H9 (cell line): ENCODE results near the gene TUBGCP5. TPM values are rescaled to one million over a fixed set of nuclear protein-coding genes. Genes with fewer than 3 reads are reported as not detected.

Experiments
- DNase-seq: peaks from one replicate; pipeline ENCODE4 v3.0.0-alpha.2; 2017
- H2AFZ ChIP-seq: one replicate; pipeline ENCODE4 v1.6.1; 2013; ENCODE audit warnings: mild to moderate bottlenecking, low read length, control low read depth, moderate library complexity
- H2AK5ac ChIP-seq: 2 replicates; pipeline ENCODE4 v1.6.1; 2013; ENCODE audit warnings: low read length, control low read depth, mixed read lengths; ENCODE audit not compliant: insufficient read length
- H2BK120ac ChIP-seq: one replicate; pipeline ENCODE4 v1.6.1; 2013; ENCODE audit warnings: low read depth, mild to moderate bottlenecking, low read length, control low read depth, inconsistent platforms; ENCODE audit not compliant: poor library complexity, severe bottlenecking
- H2BK12ac ChIP-seq: 2 replicates; pipeline ENCODE4 v1.6.1; 2013; ENCODE audit warnings: low read length, control low read depth, mixed read lengths, low read depth; ENCODE audit not compliant: insufficient read length
- H2BK15ac ChIP-seq: 2 replicates; pipeline ENCODE4 v1.6.1; 2013; ENCODE audit warnings: low read depth, low read length, control low read depth
- H2BK20ac ChIP-seq: one replicate; pipeline ENCODE4 v1.6.1; 2013; ENCODE audit warnings: low read depth, mild to moderate bottlenecking, low read length, control low read depth, inconsistent platforms; ENCODE audit not compliant: poor library complexity, severe bottlenecking
- H2BK5ac ChIP-seq: 2 replicates; pipeline ENCODE4 v1.6.1; 2013; ENCODE audit warnings: low read length, control low read depth, mixed read lengths; ENCODE audit not compliant: insufficient read length
- H3K14ac ChIP-seq: 2 replicates; pipeline ENCODE4 v1.6.1; 2013; ENCODE audit warnings: low read length, control low read depth; ENCODE audit not compliant: insufficient read depth
- H3K18ac ChIP-seq: 2 replicates; pipeline ENCODE4 v1.6.1; 2013; ENCODE audit warnings: low read depth, mild to moderate bottlenecking, mixed read lengths, low read length, control low read depth; ENCODE audit not compliant: insufficient read length
- H3K23ac ChIP-seq: 2 replicates; pipeline ENCODE4 v1.6.1; 2013; ENCODE audit warnings: low read length, control low read depth, mixed read lengths, low read depth; ENCODE audit not compliant: insufficient read length
- H3K23me2 ChIP-seq: 2 replicates; pipeline ENCODE4 v1.6.1; 2013; ENCODE audit warnings: low read depth, mild to moderate bottlenecking, mixed read lengths, low read length, control low read depth; ENCODE audit not compliant: insufficient read length, poor library complexity, severe bottlenecking
- H3K27ac ChIP-seq: 2 replicates; pipeline ENCODE4 v1.5.1; 2013; ENCODE audit warnings: low read length, control low read depth, mixed read lengths, low read depth; ENCODE audit not compliant: insufficient read length
- H3K27me3 ChIP-seq: 2 replicates; pipeline ENCODE4 v1.6.1; 2013; ENCODE audit warnings: low read length, control low read depth, inconsistent platforms; ENCODE audit not compliant: insufficient read depth
- H3K4ac ChIP-seq: 2 replicates; pipeline ENCODE4 v1.6.1; 2013; ENCODE audit warnings: low read depth, mild to moderate bottlenecking, control low read depth, inconsistent platforms, low read length, moderate library complexity
- H3K4me1 ChIP-seq: 2 replicates; pipeline ENCODE4 v1.6.1; 2013; ENCODE audit warnings: low read length, control low read depth, inconsistent platforms; ENCODE audit not compliant: insufficient read depth
- H3K4me2 ChIP-seq: 2 replicates; pipeline ENCODE4 v1.6.1; 2013; ENCODE audit warnings: low read length, control low read depth, mixed read lengths; ENCODE audit not compliant: insufficient read length, insufficient read depth
- H3K56ac ChIP-seq: 2 replicates; pipeline ENCODE4 v1.6.1; 2013; ENCODE audit warnings: low read depth, mild to moderate bottlenecking, mixed read lengths, low read length, control low read depth; ENCODE audit not compliant: insufficient read length
- H3K79me1 ChIP-seq: 2 replicates; pipeline ENCODE4 v1.6.1; 2013; ENCODE audit warnings: low read depth, mild to moderate bottlenecking, moderate library complexity, low read length, control low read depth, inconsistent platforms; ENCODE audit not compliant: insufficient read depth, poor library complexity, severe bottlenecking
- H3K79me2 ChIP-seq: 2 replicates; pipeline ENCODE4 v1.6.1; 2013; ENCODE audit warnings: low read length, control low read depth, inconsistent platforms; ENCODE audit not compliant: insufficient read depth
- H3K9ac ChIP-seq: 2 replicates; pipeline ENCODE4 v1.6.1; 2013; ENCODE audit warnings: low read length, control low read depth, mixed read lengths; ENCODE audit not compliant: insufficient read length; ENCODE audit errors: extremely low read depth
- H3K9me3 ChIP-seq: one replicate; pipeline ENCODE4 v1.6.1; 2013; ENCODE audit warnings: low read depth, low read length, inconsistent platforms; ENCODE audit not compliant: control insufficient read depth
- H3T11ph ChIP-seq: one replicate; pipeline ENCODE4 v1.6.1; 2013; ENCODE audit warnings: mild to moderate bottlenecking, low read length, control low read depth, inconsistent platforms
- H4K20me1 ChIP-seq: one replicate; pipeline ENCODE4 v1.6.1; 2013; ENCODE audit not compliant: control insufficient read depth, insufficient read length, insufficient read depth
- H4K5ac ChIP-seq: 2 replicates; pipeline ENCODE4 v1.6.1; 2013; ENCODE audit warnings: low read depth, mild to moderate bottlenecking, mixed read lengths, low read length, control low read depth; ENCODE audit not compliant: insufficient read length
- H4K8ac ChIP-seq: replicated peaks from 2 replicates; pipeline ENCODE4 v1.6.1; 2013; ENCODE audit warnings: low read length, control low read depth, mixed read lengths, low read depth; ENCODE audit not compliant: insufficient read length
- H4K91ac ChIP-seq: 2 replicates; pipeline ENCODE4 v1.6.1; 2013; ENCODE audit warnings: low read depth, mild to moderate bottlenecking, moderate library complexity, mixed read lengths, low read length, control low read depth; ENCODE audit not compliant: insufficient read length
- H3K27ac Mint-ChIP-seq, 3 experiments: 2 replicates in 2 of 3; 3 replicates in 1 of 3; pipeline ENCODE4 v1.8.0; 2020 to 2021; ENCODE audit warnings: mixed read lengths in 3 of 3, mild to moderate bottlenecking in 1 of 3, moderate library complexity in 1 of 3
- H3K27me3 Mint-ChIP-seq: 2 replicates; pipeline ENCODE4 v1.8.0; 2021; ENCODE audit warnings: low read depth, mild to moderate bottlenecking, moderate library complexity, mixed read lengths
- H3K36me3 Mint-ChIP-seq, 3 experiments: 2 replicates in 2 of 3; 3 replicates in 1 of 3; pipeline ENCODE4 v1.8.0; 2020 to 2021; ENCODE audit warnings: low read depth in 3 of 3, mixed read lengths in 3 of 3; ENCODE audit not compliant: insufficient read depth in 1 of 3
- H3K4me1 Mint-ChIP-seq, 2 experiments: 2 replicates each; pipeline ENCODE4 v1.8.0; 2020; ENCODE audit warnings: mixed read lengths in 2 of 2
- H3K4me3 Mint-ChIP-seq, 2 experiments: 2 replicates in 1 of 2; 3 replicates in 1 of 2; pipeline ENCODE4 v1.8.0; 2020 to 2021; ENCODE audit warnings: mild to moderate bottlenecking in 2 of 2, mixed read lengths in 2 of 2, moderate library complexity in 1 of 2
- H3K9me3 Mint-ChIP-seq, 2 experiments: 2 replicates in 1 of 2; 3 replicates in 1 of 2; pipeline ENCODE4 v1.8.0; 2020; ENCODE audit warnings: mild to moderate bottlenecking in 2 of 2, mixed read lengths in 2 of 2, moderate library complexity in 1 of 2
- CTCF ChIP-seq: fragments of 200-600 bp; sonication (generic); conservative IDR thresholded peaks from 3 replicates; pipeline ENCODE4 v1.8.0; 2021; ENCODE audit warnings: antibody characterized with exemption, mild to moderate bottlenecking
- WGBS: extraction: QIAGEN DNeasy Blood & Tissue Kit; methylation state at CpG from one replicate; pipeline ENCODE4 v1.1.7; 2013; ENCODE audit warnings: missing lambda C conversion rate, low lambda C conversion rate, mixed read lengths; ENCODE audit not compliant: insufficient read length; ENCODE audit errors: extremely low coverage; 5-methylcytosine and 5-hydroxymethylcytosine counted together
- total RNA-seq: library from RNA; stranded (reverse); gene quantifications from 2 replicates; pipeline ENCODE4 v1.2.1, GENCODE V29; 2021

Gene TUBGCP5
- total RNA-seq, 1 experiment from 2014 or later = 15.3 TPM

DNA sequence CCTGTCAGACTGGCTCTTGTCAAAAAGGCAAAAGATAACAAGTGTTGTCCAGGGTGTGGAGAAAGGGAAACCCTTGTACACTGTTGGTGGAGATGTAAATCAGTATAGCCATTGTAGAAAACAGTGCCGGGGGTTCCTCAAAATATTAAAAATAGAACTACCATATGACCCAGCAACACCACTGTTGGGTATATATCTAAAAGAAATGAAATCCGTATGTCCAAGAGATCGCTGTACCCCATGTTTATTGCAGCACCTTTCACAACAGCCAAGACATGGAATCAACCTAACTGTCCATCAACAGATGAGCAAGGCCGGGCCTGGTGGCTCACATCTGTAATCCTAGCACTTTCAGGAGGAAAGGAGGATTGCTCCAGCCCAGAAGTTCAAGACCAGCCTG lies 65.4 kb downstream of the TUBGCP5 start:
- Histone ChIP-seq H3K27me3 (peaks cover 5% of the 10 kb centered on the region; the same call in 1 of the 2 replicates), H3K27ac (no peak overlapping the region), H3K79me1 (peaks cover 17% of the 10 kb centered on the region), H3K4ac (no peak overlapping the region), H3T11ph (no peak overlapping the region), H3K79me2 (peaks cover 4% of the 10 kb centered on the region; the same call in 1 of the 2 replicates), H3K56ac (no peak overlapping the region), H2BK20ac (no peak overlapping the region), H3K9ac (no peak overlapping the region), H2BK120ac (no peak overlapping the region), H2BK12ac (no peak overlapping the region), H3K14ac (no peak overlapping the region), H4K5ac (no peak overlapping the region), H4K91ac (no peak overlapping the region), H3K23me2 (peaks cover 3% of the 10 kb centered on the region), H4K8ac (no peak overlapping the region), H3K23ac (no peak overlapping the region), H3K9me3 (no peaks in the 10 kb centered on the region), H4K20me1 (no peaks in the 10 kb centered on the region), H3K4me2 (no peak overlapping the region), H2BK15ac (no peak overlapping the region), H2BK5ac (no peak overlapping the region), H3K18ac (no peak overlapping the region), H2AFZ (no peak overlapping the region), H2AK5ac (no peak overlapping the region), H3K4me1 (peaks cover 5% of the 10 kb centered on the region; the same call in 1 of the 2 replicates)
- Mint-ChIP-seq H3K27me3 (peaks cover 17% of the 10 kb centered on the region), H3K4me3 (no peak overlapping the region), H3K36me3 (peaks cover 0 to 10% (median 3%) of the 10 kb centered on the region in 3 experiments; a peak in 4 of 7 replicates), H3K4me1 (peaks cover 13 to 16% of the 10 kb centered on the region in 2 experiments), H3K27ac (no peak overlapping the region), H3K9me3 (peaks cover 0 to 2% of the 10 kb centered on the region in 2 experiments; a peak in 2 of 5 replicates)
- DNase-seq = no peak
- no peak for TF ChIP-seq CTCF
- WGBS = no CpG with 5 or more reads among the region's 4 CpGs
